Neuronal stem cell (in vitro differentiated cells): ENCODE data around the gene POU3F3.

ENCODE experiments used
- DNase-seq: peaks from one replicate; pipeline ENCODE4 v3.0.0-alpha.2; 2013; ENCODE audit warnings: low spot score
- H2AFZ ChIP-seq: one replicate; pipeline ENCODE4 v1.6.1; 2013; ENCODE audit warnings: mild to moderate bottlenecking, low read length, inconsistent platforms
- H2AK5ac ChIP-seq: 2 replicates; pipeline ENCODE4 v1.6.1; 2013; ENCODE audit warnings: low read depth, mild to moderate bottlenecking, inconsistent platforms, low read length, moderate library complexity, mixed read lengths
- H2BK120ac ChIP-seq: 2 replicates; pipeline ENCODE4 v1.6.1; 2013; ENCODE audit warnings: low read depth, mild to moderate bottlenecking, inconsistent platforms, low read length, moderate library complexity, mixed read lengths
- H2BK12ac ChIP-seq: one replicate; pipeline ENCODE4 v1.6.1; 2013; ENCODE audit warnings: low read length, inconsistent platforms
- H2BK15ac ChIP-seq: 2 replicates; pipeline ENCODE4 v1.6.1; 2013; ENCODE audit warnings: mild to moderate bottlenecking, low read length, inconsistent platforms, mixed read lengths
- H2BK5ac ChIP-seq: one replicate; pipeline ENCODE4 v1.6.1; 2013; ENCODE audit warnings: inconsistent platforms, mild to moderate bottlenecking, low read length, moderate library complexity
- H3K14ac ChIP-seq: one replicate; pipeline ENCODE4 v1.6.1; 2013; ENCODE audit warnings: low read length, inconsistent platforms
- H3K18ac ChIP-seq: 2 replicates; pipeline ENCODE4 v1.6.1; 2013; ENCODE audit warnings: low read length, inconsistent platforms
- H3K23ac ChIP-seq: 2 replicates; pipeline ENCODE4 v1.6.1; 2013; ENCODE audit warnings: low read depth, mild to moderate bottlenecking, mixed read lengths, low read length, inconsistent platforms; ENCODE audit not compliant: poor library complexity
- H3K27ac ChIP-seq: replicated peaks from 3 replicates; pipeline ENCODE4 v1.5.1; 2013; ENCODE audit warnings: low read length, inconsistent platforms
- H3K27me3 ChIP-seq, 3 experiments: 2 replicates each; pipeline ENCODE4 v1.6.1; 2013; ENCODE audit warnings: low read length in 3 of 3, mild to moderate bottlenecking in 2 of 3, inconsistent platforms in 1 of 3, low read depth in 1 of 3, mixed read lengths in 1 of 3, moderate library complexity in 1 of 3; ENCODE audit not compliant: control insufficient read depth in 3 of 3, insufficient read depth in 3 of 3
- H3K36me3 ChIP-seq, 2 donors: replicated peaks in 1 of 2; 2 replicates each; pipeline ENCODE4 v1.6.1; 2013; ENCODE audit warnings: low read length in 2 of 2; ENCODE audit not compliant: control insufficient read depth in 2 of 2, insufficient read depth in 2 of 2
- H3K4ac ChIP-seq: 2 replicates; pipeline ENCODE4 v1.6.1; 2013; ENCODE audit warnings: inconsistent platforms, mild to moderate bottlenecking, low read length, moderate library complexity
- H3K4me1 ChIP-seq, 2 donors: 1 replicate in 1 of 2; 2 replicates in 1 of 2; pipeline ENCODE4 v1.6.1; 2013; ENCODE audit warnings: low read length in 2 of 2, low read depth in 1 of 2; ENCODE audit not compliant: control insufficient read depth in 2 of 2, insufficient read depth in 1 of 2
- H3K4me2 ChIP-seq: one replicate; pipeline ENCODE4 v1.6.1; 2013; ENCODE audit warnings: mild to moderate bottlenecking, low read length, inconsistent platforms; ENCODE audit not compliant: insufficient read depth, poor library complexity, severe bottlenecking
- H3K4me3 ChIP-seq, 2 donors: 2 replicates each; pipeline ENCODE4 v1.5.1; 2013; ENCODE audit warnings: low read length in 2 of 2, mild to moderate bottlenecking in 2 of 2, inconsistent platforms in 1 of 2, moderate library complexity in 1 of 2
- H3K79me1 ChIP-seq: one replicate; pipeline ENCODE4 v1.6.1; 2013; ENCODE audit warnings: low read depth, mild to moderate bottlenecking, inconsistent platforms, low read length, moderate library complexity
- H3K9ac ChIP-seq: one replicate; pipeline ENCODE4 v1.6.1; 2013; ENCODE audit warnings: mild to moderate bottlenecking, low read depth, low read length, inconsistent platforms; ENCODE audit not compliant: poor library complexity
- H3K9me3 ChIP-seq, 2 donors: replicated peaks in 1 of 2; 2 replicates each; pipeline versions ENCODE3 to v1.6.1; 2013; ENCODE audit warnings: low read length in 2 of 2, mild to moderate bottlenecking in 2 of 2, inconsistent platforms in 1 of 2, low read depth in 1 of 2, mixed read lengths in 1 of 2, moderate library complexity in 1 of 2; ENCODE audit not compliant: control insufficient read depth in 2 of 2, insufficient read depth in 1 of 2
- H4K8ac ChIP-seq: one replicate; pipeline ENCODE4 v1.6.1; 2013; ENCODE audit warnings: low read depth, mild to moderate bottlenecking, inconsistent platforms, low read length, moderate library complexity
- H4K91ac ChIP-seq: one replicate; pipeline ENCODE4 v1.6.1; 2013; ENCODE audit warnings: low read length, low read depth, mild to moderate bottlenecking, inconsistent platforms; ENCODE audit not compliant: poor library complexity
- WGBS, 2 donors: extraction: QIAGEN DNeasy Blood & Tissue Kit; methylation state at CpG; one replicate each; pipeline ENCODE4 v1.1.7; 2013; ENCODE audit warnings: missing lambda C conversion rate in 2 of 2, mixed read lengths in 1 of 2; ENCODE audit not compliant: insufficient read length in 2 of 2, insufficient replicate concordance in 1 of 2; ENCODE audit errors: extremely low coverage in 2 of 2; 5-methylcytosine and 5-hydroxymethylcytosine counted together

Gene POU3F3

DNA sequence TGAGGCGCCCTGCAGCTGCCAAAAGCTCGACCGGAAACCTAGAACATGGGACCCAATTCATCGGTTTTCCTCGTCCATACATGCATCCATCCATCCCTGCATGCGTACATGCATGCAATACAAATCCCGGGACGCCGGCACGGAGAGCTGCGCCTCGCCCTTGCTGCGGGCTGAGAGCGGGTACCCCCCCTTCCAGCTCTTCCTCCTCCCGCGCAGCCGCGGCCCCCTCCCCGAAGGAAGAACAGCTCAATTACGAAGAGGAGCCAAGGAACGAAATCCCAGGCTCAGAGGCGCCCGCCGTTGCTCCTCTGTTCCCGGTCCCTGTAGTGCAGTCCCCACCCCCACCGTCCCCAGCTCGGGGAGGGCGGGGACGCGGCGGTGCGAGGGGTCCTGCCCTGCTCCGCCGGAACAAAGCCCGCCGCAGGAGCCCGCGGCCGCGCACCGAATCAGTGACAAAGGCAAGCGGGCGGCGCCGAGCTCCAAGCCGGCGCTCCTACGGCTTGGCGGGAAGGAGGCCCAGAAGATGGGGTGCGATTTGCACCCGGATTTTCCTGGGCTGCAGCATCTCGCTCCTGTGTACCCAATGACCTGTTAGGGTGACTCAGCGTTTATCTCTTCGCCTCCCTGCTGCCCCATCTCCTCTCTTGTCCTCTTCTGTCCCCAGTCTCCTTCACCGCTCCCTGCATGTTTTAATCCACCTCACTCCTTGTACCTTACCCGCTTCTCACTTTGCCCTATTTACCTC is 8.9 kb upstream of the POU3F3 start:
- peaks cover 0 to 17% of the 10 kb centered on the region in 2 donors for H3K36me3 ChIP-seq
- H3K9ac ChIP-seq: peak overlapping the region; percentile 88
- H3K27me3 ChIP-seq: peaks cover 0 to 45% (median 2%) of the 10 kb centered on the region in 3 experiments
- H3K9me3 ChIP-seq: no peaks in the 10 kb centered on the region
- H3K4me2 ChIP-seq: peak overlapping the region; percentile 94
- peak overlapping the region; percentile 83 for H2AK5ac ChIP-seq
- peaks cover 18 to 45% of the 10 kb centered on the region in 2 donors for H3K4me1 ChIP-seq
- DNase-seq: no peak
- H3K23ac ChIP-seq: peak overlapping the region; percentile 86
- peak overlapping the region; percentile 86 for H4K91ac ChIP-seq
- peak overlapping the region; percentile 82 to 83 for H3K4me3 ChIP-seq
- peak overlapping the region; percentile 98 for H3K18ac ChIP-seq
- H2BK120ac ChIP-seq: peak overlapping the region; percentile 35
- H3K14ac ChIP-seq: peak overlapping the region; percentile 79
- H2BK15ac ChIP-seq: peak overlapping the region; percentile 95
- no peaks in the 10 kb centered on the region for H3K79me1 ChIP-seq
- peak overlapping the region; percentile 63 for H3K27ac ChIP-seq
- no peak overlapping the region for H2BK5ac ChIP-seq
- H2AFZ ChIP-seq: no peak overlapping the region
- peak overlapping the region; percentile 77 for H4K8ac ChIP-seq
- no CpG with 5 or more reads among the region's 56 CpGs for WGBS, 2 donors
- H3K4ac ChIP-seq: peak overlapping the region; percentile 43
- H2BK12ac ChIP-seq: peak overlapping the region; percentile 86

DNA sequence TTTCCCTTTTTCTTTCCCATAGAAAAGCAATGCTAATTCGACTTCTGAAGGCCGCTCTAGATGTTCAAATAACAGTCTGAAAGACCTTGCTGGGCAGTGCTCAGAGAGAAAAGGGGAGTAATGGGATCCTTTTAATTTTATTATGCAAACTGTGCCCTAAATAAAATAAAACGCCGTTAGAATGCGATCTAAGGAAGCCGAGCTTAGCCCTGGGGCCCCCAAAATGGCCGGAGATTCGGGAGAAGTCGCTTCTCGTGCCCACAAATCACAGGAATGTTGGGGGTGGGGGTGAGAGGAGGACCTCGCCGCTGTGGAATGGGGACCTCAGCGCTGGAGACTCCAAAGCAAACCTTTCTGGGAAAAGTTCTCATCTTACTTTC is 8.4 kb upstream of the POU3F3 start:
- Histone ChIP-seq H2AK5ac (no peak overlapping the region), H2BK120ac (peak overlapping the region; percentile 35), H3K14ac (no peak overlapping the region), H3K9me3 (no peaks in the 10 kb centered on the region), H3K4me3 (peak overlapping the region; percentile 82 to 83), H3K4me2 (peak overlapping the region; percentile 94), H2BK12ac (no peak overlapping the region), H3K79me1 (no peaks in the 10 kb centered on the region), H4K8ac (no peak overlapping the region), H3K4me1 (peaks cover 20 to 40% of the 10 kb centered on the region in 2 donors), H3K4ac (no peak overlapping the region), H3K36me3 (peaks cover 0 to 17% of the 10 kb centered on the region in 2 donors), H4K91ac (no peak overlapping the region), H3K9ac (peak overlapping the region; percentile 88), H2BK15ac (peak overlapping the region; percentile 1), H2AFZ (no peak overlapping the region), H3K27ac (peak overlapping the region; percentile 46), H2BK5ac (no peak overlapping the region), H3K23ac (no peak overlapping the region), H3K18ac (peak overlapping the region; percentile 7), H3K27me3 (peaks cover 0 to 50% (median 2%) of the 10 kb centered on the region in 3 experiments)
- no CpG with 5 or more reads among the region's 13 CpGs for WGBS, 2 donors
- DNase-seq: no peak

DNA sequence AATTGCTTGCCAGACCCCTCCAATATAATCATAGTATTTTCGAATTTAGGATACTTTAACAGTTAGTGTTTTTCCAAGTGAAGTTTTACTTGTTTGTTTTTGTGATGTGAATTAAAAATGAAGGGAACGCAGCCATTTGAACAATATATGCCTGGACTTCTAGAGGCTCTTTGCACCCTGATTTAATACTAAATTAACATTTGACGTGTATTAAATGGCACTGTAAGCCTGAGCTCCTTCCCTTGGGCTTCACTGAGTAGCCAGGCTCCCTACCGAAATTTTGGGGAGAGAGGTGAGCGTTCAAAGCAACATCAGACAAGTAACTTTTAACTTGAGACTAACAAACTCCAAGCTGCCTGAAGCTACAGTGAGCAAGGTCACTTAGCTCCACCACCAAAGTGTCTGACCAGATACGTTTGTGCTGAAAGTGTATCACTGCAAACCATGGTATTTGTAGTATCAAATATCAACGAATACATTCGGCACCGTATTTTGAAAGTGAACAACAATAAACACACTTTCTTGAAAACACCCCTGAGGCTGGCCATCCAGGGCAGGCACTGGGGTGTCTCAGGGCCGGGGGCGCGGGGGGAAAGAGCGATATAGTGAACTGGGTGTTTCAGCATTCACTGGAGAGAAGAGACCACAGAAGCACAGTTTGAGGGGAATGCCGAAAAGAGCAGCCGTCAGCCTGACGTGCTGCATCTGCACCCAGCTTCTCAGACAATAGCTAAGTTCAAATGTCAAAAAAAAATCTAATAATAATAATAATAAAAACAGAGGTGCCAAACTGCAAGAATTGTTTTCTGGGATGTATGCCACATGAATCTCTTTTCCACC is 7.7 kb upstream of the POU3F3 start:
- Histone ChIP-seq H4K8ac (no peak overlapping the region), H3K9ac (no peak overlapping the region), H3K14ac (no peak overlapping the region), H3K79me1 (no peaks in the 10 kb centered on the region), H3K4me1 (peaks cover 20 to 34% of the 10 kb centered on the region in 2 donors), H3K27ac (no peak overlapping the region), H2BK120ac (no peak overlapping the region), H3K23ac (no peak overlapping the region), H3K4ac (no peak overlapping the region), H2BK12ac (no peak overlapping the region), H3K36me3 (peaks cover 0 to 17% of the 10 kb centered on the region in 2 donors), H3K4me3 (peak overlapping the region in 1 of 2 donors; percentile 82), H2AFZ (no peak overlapping the region), H2BK15ac (no peak overlapping the region), H2AK5ac (peak overlapping the region; percentile 9), H2BK5ac (no peak overlapping the region), H3K18ac (no peak overlapping the region), H3K27me3 (peaks cover 0 to 56% (median 2%) of the 10 kb centered on the region in 3 experiments), H4K91ac (no peak overlapping the region), H3K9me3 (no peaks in the 10 kb centered on the region), H3K4me2 (peak overlapping the region; percentile 94)
- WGBS, 2 donors: no CpG with 5 or more reads among the region's 16 CpGs
- no peak for DNase-seq
